CD14-positive monocyte (primary cell): ENCODE data around the gene PIK3IP1. TPM values are rescaled to one million over a fixed set of nuclear protein-coding genes. Genes with fewer than 3 reads are reported as not detected.

Experiments used
- DNase-seq, 3 donors: peaks; one replicate each; pipeline ENCODE4 v3.0.0-alpha.2; 2011 to 2022
- H2AFZ ChIP-seq: 2 replicates; pipeline ENCODE4 v1.6.0; 2012; ENCODE audit warnings: mild to moderate bottlenecking, low read depth, low read length, inconsistent platforms; ENCODE audit not compliant: insufficient read depth, poor library complexity, severe bottlenecking
- H3K27ac ChIP-seq, 2 donors: 1 replicate in 1 of 2; 2 replicates in 1 of 2; pipeline ENCODE4 v1.5.1; 2012 to 2013; ENCODE audit warnings: low read length in 2 of 2, control low read depth in 1 of 2, inconsistent platforms in 1 of 2, low read depth in 1 of 2, mild to moderate bottlenecking in 1 of 2
- H3K27me3 ChIP-seq, 2 donors: one replicate each; pipeline versions ENCODE4 v1.6.0 to v1.6.1; 2011 to 2013; ENCODE audit warnings: low read length in 2 of 2; ENCODE audit not compliant: control insufficient read depth in 2 of 2, insufficient read depth in 2 of 2
- H3K36me3 ChIP-seq, 2 donors: replicated peaks in 1 of 2; 1 replicate in 1 of 2; 2 replicates in 1 of 2; pipeline versions ENCODE4 v1.5.1 to v1.6.1; 2012 to 2013; ENCODE audit warnings: low read length in 2 of 2, control low read depth in 1 of 2, inconsistent platforms in 1 of 2, mild to moderate bottlenecking in 1 of 2; ENCODE audit not compliant: insufficient read depth in 2 of 2, control insufficient read depth in 1 of 2
- H3K4me1 ChIP-seq, 2 donors: 1 replicate in 1 of 2; 2 replicates in 1 of 2; pipeline versions ENCODE4 v1.5.1 to v1.6.1; 2012 to 2013; ENCODE audit warnings: low read length in 2 of 2, control low read depth in 1 of 2, inconsistent platforms in 1 of 2, mild to moderate bottlenecking in 1 of 2, moderate library complexity in 1 of 2; ENCODE audit not compliant: insufficient read depth in 2 of 2, control insufficient read depth in 1 of 2
- H3K4me2 ChIP-seq: replicated peaks from 2 replicates; pipeline ENCODE3; 2012; ENCODE audit warnings: low read length, moderate library complexity, mild to moderate bottlenecking; ENCODE audit not compliant: poor library complexity, severe bottlenecking; ENCODE audit errors: extremely low read depth
- H3K4me3 ChIP-seq, 3 experiments: fragments of 200-600 bp in 1 of 3; sonication (generic) in 1 of 3; replicated peaks in 1 of 3; 1 replicate in 2 of 3; 2 replicates in 1 of 3; pipeline ENCODE4 v1.5.1; 2011 to 2013; ENCODE audit warnings: low read length in 3 of 3, mild to moderate bottlenecking in 3 of 3, control low read depth in 2 of 3, low read depth in 2 of 3, inconsistent platforms in 1 of 3, moderate library complexity in 1 of 3
- H3K79me2 ChIP-seq: 2 replicates; pipeline ENCODE4 v1.6.0; 2012; ENCODE audit warnings: mild to moderate bottlenecking, control low read depth, inconsistent platforms, low read length, moderate library complexity; ENCODE audit not compliant: insufficient read depth
- H3K9ac ChIP-seq: 2 replicates; pipeline ENCODE4 v1.6.0; 2017; ENCODE audit warnings: low read length, mild to moderate bottlenecking; ENCODE audit not compliant: insufficient read depth, poor library complexity, severe bottlenecking
- H3K9me3 ChIP-seq, 2 donors: replicated peaks in 1 of 2; 1 replicate in 1 of 2; 2 replicates in 1 of 2; pipeline versions ENCODE4 v1.5.1 to v1.6.1; 2012 to 2013; ENCODE audit warnings: low read length in 2 of 2, control low read depth in 1 of 2; ENCODE audit not compliant: control insufficient read depth in 1 of 2, insufficient read depth in 1 of 2
- H4K20me1 ChIP-seq: 2 replicates; pipeline ENCODE4 v1.6.0; 2012; ENCODE audit warnings: mild to moderate bottlenecking, low read length, control low read depth, moderate library complexity; ENCODE audit not compliant: insufficient read depth
- H3K27ac Mint-ChIP-seq, 7 donors: one replicate each; pipeline ENCODE4 v1.8.0; 2020; ENCODE audit warnings: mild to moderate bottlenecking in 7 of 7, mixed read lengths in 7 of 7, moderate library complexity in 6 of 7, inconsistent platforms in 2 of 7
- H3K27me3 Mint-ChIP-seq, 3 donors: one replicate each; pipeline ENCODE4 v1.8.0; 2021 to 2022; ENCODE audit warnings: low read depth in 3 of 3, mild to moderate bottlenecking in 3 of 3, mixed read lengths in 3 of 3, moderate library complexity in 3 of 3, inconsistent platforms in 1 of 3
- H3K36me3 Mint-ChIP-seq, 2 donors: one replicate each; pipeline ENCODE4 v1.8.0; 2020; ENCODE audit warnings: mixed read lengths in 2 of 2, inconsistent platforms in 1 of 2, mild to moderate bottlenecking in 1 of 2
- H3K4me1 Mint-ChIP-seq: one replicate; pipeline ENCODE4 v1.8.0; 2020; ENCODE audit warnings: mild to moderate bottlenecking, mixed read lengths
- H3K4me3 Mint-ChIP-seq, 2 donors: one replicate each; pipeline ENCODE4 v1.8.0; 2020; ENCODE audit warnings: mild to moderate bottlenecking in 2 of 2, mixed read lengths in 2 of 2, moderate library complexity in 1 of 2
- H3K9me3 Mint-ChIP-seq, 7 donors: one replicate each; pipeline ENCODE4 v1.8.0; 2020 to 2022; ENCODE audit warnings: mixed read lengths in 7 of 7, mild to moderate bottlenecking in 6 of 7, moderate library complexity in 6 of 7, inconsistent platforms in 2 of 7
- CTCF ChIP-seq: fragments of 200-600 bp; IDR thresholded peaks from one replicate; pipeline ENCODE4 v1.8.0; 2022; ENCODE audit warnings: antibody characterized with exemption, mild to moderate bottlenecking
- WGBS: methylation state at CpG from one replicate; pipeline ENCODE4 v1.1.5; 2013; ENCODE audit warnings: missing lambda C conversion rate; ENCODE audit not compliant: insufficient coverage; 5-methylcytosine and 5-hydroxymethylcytosine counted together
- intact Hi-C, 2 donors: fragments of 100-400 bp; cut with micrococcal nuclease; formaldehyde crosslinking; loops; one replicate each; pipeline versions ENCODE4 v1.15.0 to v1.15.1; 2023
- polyA plus RNA-seq, 3 donors: library from polyadenylated mRNA; depleted of rRNA in 1 of 3; unstranded in 2 of 3; stranded (reverse) in 1 of 3; fragments of 300-500 nt in 2 of 3; fragments of >200 nt in 1 of 3; fragmentation: Illumina TruSeq in 2 of 3; gene quantifications; 1 replicate in 2 of 3; 2 replicates in 1 of 3; pipeline ENCODE4 v1.2.3, GENCODE V29; 2012 to 2021

PIK3IP1 gene
- polyA plus RNA-seq, 3 donors = 21.8 to 37.3 (median 21.9) TPM

DNA sequence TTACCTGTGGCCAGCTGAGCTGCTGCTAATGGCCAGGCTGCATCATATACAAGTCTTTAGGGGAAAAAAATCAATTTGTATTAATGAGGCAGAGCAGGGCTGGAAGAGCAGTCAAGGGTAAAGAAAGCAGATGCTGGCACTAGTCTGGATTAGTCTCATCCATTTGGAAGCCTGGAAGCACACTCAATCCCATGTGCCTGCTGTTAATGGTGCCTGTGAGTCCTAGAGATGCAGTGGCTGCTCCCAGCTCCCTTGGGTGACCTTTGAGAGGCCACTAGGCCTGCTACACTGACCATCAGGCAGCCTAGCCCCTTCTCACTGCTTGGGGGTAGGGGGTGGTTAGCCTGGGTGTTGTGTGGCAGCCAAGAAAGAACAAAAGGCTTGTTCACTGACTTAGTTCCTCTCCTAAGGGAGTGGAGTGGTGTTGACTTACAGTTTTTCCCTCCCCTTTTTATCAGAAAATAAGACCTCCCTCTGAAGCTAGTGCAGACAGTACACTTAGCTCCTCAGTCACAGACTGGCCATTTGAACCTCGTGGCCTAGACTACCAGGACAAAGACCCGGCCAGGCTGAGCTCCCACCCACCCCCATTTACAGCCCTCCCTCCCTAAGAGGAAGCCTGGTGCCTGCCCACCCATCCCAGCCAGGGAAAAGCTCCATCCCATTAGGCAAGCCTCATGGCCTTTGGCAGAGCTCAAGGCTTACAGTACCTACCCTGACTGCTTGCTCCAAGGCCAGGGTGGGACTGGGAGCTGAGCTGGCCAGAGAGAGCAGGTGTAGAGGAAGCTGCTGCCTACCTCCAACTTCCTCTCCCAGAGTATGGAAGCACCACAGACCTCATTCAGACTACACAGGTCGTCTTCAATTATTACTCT is 7.8 kb downstream of the PIK3IP1 start:
- DNase-seq = no peak
- Histone ChIP-seq H3K4me3 (no peak overlapping the region), H3K9me3 (no peaks in the 10 kb centered on the region), H3K27ac (peak overlapping the region in 1 of 2 donors; percentile 2), H3K36me3 (peaks cover 67 to 86% of the 10 kb centered on the region in 2 donors), H3K4me2 (no peak overlapping the region), H4K20me1 (peaks cover 50% of the 10 kb centered on the region), H3K4me1 (peaks cover 29 to 38% of the 10 kb centered on the region in 2 donors), H3K27me3 (no peaks in the 10 kb centered on the region), H3K79me2 (no peaks in the 10 kb centered on the region), H2AFZ (no peak overlapping the region), H3K9ac (no peak overlapping the region)
- 17% methylated on average over 3 of the region's 3 CpGs for WGBS
- Mint-ChIP-seq H3K27me3 (no peaks in the 10 kb centered on the region), H3K4me1 (peaks cover 28% of the 10 kb centered on the region), H3K27ac (peak overlapping the region in 2 of 7 donors; percentile 18 to 42), H3K9me3 (no peaks in the 10 kb centered on the region), H3K4me3 (no peak overlapping the region), H3K36me3 (peaks cover 71 to 79% of the 10 kb centered on the region in 2 donors)
- no peak for TF ChIP-seq CTCF
- intact Hi-C loops = loop anchor here in 1 of 2 donors (5.0 kb wide), 1 partner anchor 72 kb away; the partner anchor contains the start of gene LIMK2

DNA sequence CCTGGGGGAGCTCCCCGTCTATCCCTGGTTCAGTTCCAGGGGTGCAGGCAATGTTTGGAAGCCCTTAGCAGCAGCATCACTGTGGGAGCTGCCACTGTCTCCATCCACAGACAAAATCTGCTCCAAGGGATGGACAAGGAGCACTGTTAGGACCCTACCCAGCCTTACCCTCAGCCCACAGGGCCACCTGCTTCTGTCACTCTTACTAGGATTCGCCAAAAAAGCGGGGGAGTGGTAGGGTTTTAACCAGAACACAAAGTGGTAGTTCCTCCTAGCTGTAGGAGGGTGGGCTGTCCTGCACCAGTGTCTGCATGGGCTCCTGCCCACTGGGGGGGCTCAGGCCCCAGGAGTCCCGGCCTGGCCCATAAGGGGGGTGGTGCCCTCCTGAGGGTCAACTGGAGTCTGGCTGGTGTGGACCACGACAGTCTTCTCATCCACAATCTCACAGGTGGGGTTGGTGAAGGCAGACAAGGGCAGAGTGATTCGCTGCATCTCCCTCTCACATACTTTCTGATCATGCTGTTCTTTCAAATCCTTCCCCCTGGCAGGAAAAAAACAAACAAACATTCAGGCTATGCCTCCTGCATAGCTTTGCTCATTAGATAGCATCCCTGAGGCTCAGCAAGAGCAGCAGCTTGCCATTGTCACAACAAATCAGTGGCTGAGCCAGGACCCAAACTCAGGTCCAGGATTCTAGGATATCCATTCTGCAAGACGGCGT is 9.4 kb downstream of the PIK3IP1 start:
- H3K27me3 ChIP-seq = no peaks in the 10 kb centered on the region
- Mint-ChIP-seq H3K27me3 (no peaks in the 10 kb centered on the region), H3K36me3 (peaks cover 80 to 88% of the 10 kb centered on the region in 2 donors), H3K9me3 (no peaks in the 10 kb centered on the region), H3K27ac (no peak overlapping the region), H3K4me1 (peaks cover 12% of the 10 kb centered on the region), H3K4me3 (no peak overlapping the region)
- peaks cover 13 to 22% of the 10 kb centered on the region in 2 donors for H3K4me1 ChIP-seq
- no peak overlapping the region for H3K9ac ChIP-seq
- no peak for DNase-seq
- peaks cover 45% of the 10 kb centered on the region for H4K20me1 ChIP-seq
- H3K9me3 ChIP-seq = no peaks in the 10 kb centered on the region
- no peak overlapping the region for H3K27ac ChIP-seq
- WGBS = 86% methylated on average over 3 of the region's 8 CpGs
- no peaks in the 10 kb centered on the region for H3K79me2 ChIP-seq
- H3K4me2 ChIP-seq = no peak overlapping the region
- intact Hi-C loops = no loop called here
- no peak overlapping the region for H2AFZ ChIP-seq
- no peak overlapping the region for H3K4me3 ChIP-seq
- H3K36me3 ChIP-seq = peaks cover 78 to 92% of the 10 kb centered on the region in 2 donors
- no peak for TF ChIP-seq CTCF
